Calu3 (cell line): ENCODE data around the gene KCNT2. TPM values are rescaled to one million over a fixed set of nuclear protein-coding genes. Genes with fewer than 3 reads are reported as not detected.

Experiments
- BruUV-seq: library from RNA; stranded (reverse); fragments of 400-500 nt; replicated peaks from 2 replicates; lab custom pipeline; 2021; lab: Mats Ljungman, UMichigan
- CTCF ChIA-PET: fragments of 300-600 bp; sonication (Branson Sonifier 250); formaldehyde crosslinking; loops from one replicate; lab custom pipeline; 2022; ENCODE audit warnings: antibody characterized with exemption; lab: Charles Lee
- DNase-seq: peaks from one replicate; pipeline ENCODE4 v3.0.0; 2022
- H3K27ac Mint-ChIP-seq: one replicate; pipeline ENCODE4 v1.8.0; 2022; ENCODE audit warnings: mixed read lengths; ENCODE audit not compliant: unreplicated experiment
- H3K27me3 Mint-ChIP-seq: one replicate; pipeline ENCODE4 v1.8.0; 2022; ENCODE audit warnings: mixed read lengths; ENCODE audit not compliant: unreplicated experiment
- H3K36me3 Mint-ChIP-seq: one replicate; pipeline ENCODE4 v1.8.0; 2022; ENCODE audit warnings: mild to moderate bottlenecking, moderate library complexity, mixed read lengths; ENCODE audit not compliant: insufficient read depth, unreplicated experiment
- H3K4me1 Mint-ChIP-seq: one replicate; pipeline ENCODE4 v1.8.0; 2022; ENCODE audit warnings: mild to moderate bottlenecking, low read depth, mixed read lengths; ENCODE audit not compliant: unreplicated experiment
- H3K4me3 Mint-ChIP-seq: one replicate; pipeline ENCODE4 v1.8.0; 2022; ENCODE audit warnings: mild to moderate bottlenecking, low read depth, moderate library complexity, mixed read lengths; ENCODE audit not compliant: unreplicated experiment
- H3K9me3 Mint-ChIP-seq: one replicate; pipeline ENCODE4 v1.8.0; 2022; ENCODE audit warnings: low read depth, mixed read lengths; ENCODE audit not compliant: unreplicated experiment
- CTCF ChIP-seq: fragments of 200-600 bp; IDR thresholded peaks from one replicate; pipeline ENCODE4 v1.8.0; 2022; ENCODE audit warnings: antibody characterized with exemption; ENCODE audit not compliant: unreplicated experiment
- intact Hi-C: fragments of 100-400 bp; cut with micrococcal nuclease; formaldehyde crosslinking; loops from one replicate; pipeline ENCODE4 v1.10.0; 2022; ENCODE audit not compliant: unreplicated experiment
- total RNA-seq: library from RNA; stranded (reverse); gene quantifications from 2 replicates; pipeline ENCODE4 v1.2.3, GENCODE V29; 2022

Gene KCNT2
- total RNA-seq, 1 experiment from 2014 or later, result 3.3 TPM

DNA sequence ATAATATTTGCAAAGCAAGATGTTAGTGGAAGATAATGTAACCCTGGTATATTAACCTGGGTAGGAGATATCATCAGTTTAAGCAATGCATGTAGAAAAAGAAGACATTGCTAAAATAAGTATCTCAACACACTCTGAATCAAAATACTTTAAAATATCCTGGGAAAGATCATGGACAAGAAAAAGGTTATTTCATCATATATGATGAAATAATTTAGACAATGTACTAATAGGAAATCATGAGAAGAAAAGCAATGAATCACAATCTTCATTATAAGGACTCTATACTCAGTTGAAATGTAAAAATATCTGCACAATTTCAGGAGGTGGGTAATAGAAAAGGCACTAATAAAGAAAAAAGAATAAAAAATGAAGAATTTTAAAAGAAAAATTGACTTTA is 158.8 kb downstream of the KCNT2 start:
- H3K27ac Mint-ChIP-seq, result no peak overlapping the region
- BruUV-seq, result no TSS peak
- DNase-seq, result no peak
- no peaks in the 10 kb centered on the region for H3K9me3 Mint-ChIP-seq
- no peak for TF ChIP-seq CTCF
- H3K4me1 Mint-ChIP-seq, result no peaks in the 10 kb centered on the region
- no peaks in the 10 kb centered on the region for H3K27me3 Mint-ChIP-seq
- CTCF ChIA-PET, result interaction anchor here (0.7 kb wide), 1 partner anchor 1635 kb away, joined by 3 read pairs; no protein-coding TSS in a partner anchor
- H3K4me3 Mint-ChIP-seq, result no peak overlapping the region
- H3K36me3 Mint-ChIP-seq, result no peaks in the 10 kb centered on the region
- intact Hi-C loops, result no loop called here

- no peak overlapping the region for H3K4me3 Mint-ChIP-seq
- H3K27me3 Mint-ChIP-seq, result no peaks in the 10 kb centered on the region
- H3K4me1 Mint-ChIP-seq, result peaks cover 8% of the 10 kb centered on the region
- intact Hi-C loops, result no loop called here
- H3K9me3 Mint-ChIP-seq, result no peaks in the 10 kb centered on the region
- no peaks in the 10 kb centered on the region for H3K36me3 Mint-ChIP-seq
- no peak for TF ChIP-seq CTCF
- DNase-seq, result no peak
- no TSS peak for BruUV-seq
- no peak overlapping the region for H3K27ac Mint-ChIP-seq
- CTCF ChIA-PET, result no interaction called here
Measured at GRCh38 chr1:196445775-196446174, 162.5 kb downstream of the KCNT2 start.

DNA sequence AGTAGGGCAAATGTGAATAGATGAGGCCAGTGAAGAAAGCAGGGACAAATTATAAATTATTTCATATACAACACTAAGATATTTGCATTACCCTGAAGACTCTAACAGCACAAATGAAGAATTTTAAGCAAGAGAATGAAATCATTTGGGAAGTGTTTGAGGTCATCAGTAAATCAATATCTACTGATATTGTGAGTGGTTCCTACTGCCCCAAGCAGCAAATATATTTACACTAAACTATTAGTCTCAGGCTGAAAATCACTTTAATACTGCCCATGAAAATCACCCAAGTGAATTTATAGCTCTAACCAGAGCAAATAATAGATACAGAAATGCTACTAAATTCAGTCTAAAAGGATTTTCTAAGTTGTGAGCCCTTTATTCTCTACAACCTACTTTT is 163.6 kb downstream of the KCNT2 start:
- Mint-ChIP-seq H3K4me1 (peaks cover 8% of the 10 kb centered on the region), H3K4me3 (no peak overlapping the region), H3K27me3 (no peaks in the 10 kb centered on the region), H3K27ac (no peak overlapping the region), H3K9me3 (no peaks in the 10 kb centered on the region), H3K36me3 (no peaks in the 10 kb centered on the region)
- CTCF ChIA-PET, result no interaction called here
- intact Hi-C loops, result no loop called here
- TF ChIP-seq CTCF, result no peak
- DNase-seq, result no peak
- BruUV-seq, result no TSS peak

DNA sequence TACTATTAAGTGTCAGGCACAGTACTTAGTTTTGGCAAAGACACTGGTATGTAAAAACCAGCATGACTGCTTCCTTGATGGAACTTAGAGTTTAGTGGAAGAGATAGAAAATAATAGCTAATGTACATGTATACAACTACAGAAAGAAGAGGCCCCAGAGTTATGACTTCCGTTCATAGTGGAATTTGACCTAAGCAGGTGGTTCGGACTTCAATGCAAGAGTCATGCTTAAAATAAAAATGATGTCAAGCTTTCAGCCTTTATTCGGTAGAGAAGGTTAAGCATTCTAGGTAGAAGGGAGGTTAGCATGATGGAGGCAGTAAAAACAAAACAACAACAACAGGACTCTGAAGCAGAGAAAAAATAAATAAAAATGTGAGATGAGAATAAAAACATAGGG is 165.9 kb downstream of the KCNT2 start:
- no peak overlapping the region for H3K4me3 Mint-ChIP-seq
- CTCF ChIA-PET, result no interaction called here
- no TSS peak for BruUV-seq

More for the DNA sequence above, 165.9 kb downstream of the KCNT2 start:
- Mint-ChIP-seq H3K9me3 (no peaks in the 10 kb centered on the region), H3K27ac (no peak overlapping the region), H3K4me1 (peaks cover 14% of the 10 kb centered on the region), H3K36me3 (no peaks in the 10 kb centered on the region), H3K27me3 (no peaks in the 10 kb centered on the region)
- TF ChIP-seq CTCF, result no peak
- intact Hi-C loops, result no loop called here
- DNase-seq, result no peak
